Progenitor cell of endocrine pancreas (in vitro differentiated cells): Measurements from ENCODE around the gene SPTLC3. TPM values are rescaled to one million over a fixed set of nuclear protein-coding genes. Genes with fewer than 3 reads are reported as not detected.

Source experiments
- DNase-seq: peaks from one replicate; pipeline ENCODE4 v3.0.0; 2021; ENCODE audit warnings: low spot score; ENCODE audit not compliant: unreplicated experiment
- H3K27ac Mint-ChIP-seq: 2 replicates; pipeline ENCODE4 v1.8.0; 2021; ENCODE audit warnings: mild to moderate bottlenecking, moderate library complexity, mixed read lengths
- H3K27me3 Mint-ChIP-seq: 2 replicates; pipeline ENCODE4 v1.8.0; 2021; ENCODE audit warnings: mixed read lengths
- H3K36me3 Mint-ChIP-seq: 2 replicates; pipeline ENCODE4 v1.8.0; 2022; ENCODE audit warnings: mixed read lengths; ENCODE audit not compliant: insufficient read depth
- H3K4me1 Mint-ChIP-seq: 2 replicates; pipeline ENCODE4 v1.8.0; 2021; ENCODE audit warnings: low read depth, mixed read lengths
- H3K4me3 Mint-ChIP-seq: 2 replicates; pipeline ENCODE4 v1.8.0; 2021; ENCODE audit warnings: low read depth, mild to moderate bottlenecking, moderate library complexity, mixed read lengths
- H3K9me3 Mint-ChIP-seq: 2 replicates; pipeline ENCODE4 v1.8.0; 2021; ENCODE audit warnings: low read depth, mixed read lengths
- total RNA-seq: library from RNA; stranded (reverse); gene quantifications from 2 replicates; pipeline ENCODE4 v1.2.1, GENCODE V29; 2021
- TF ChIP-seq, protein P1 (sequence below): fragments of 200-600 bp; sonication (generic); IDR thresholded peaks from one replicate; pipeline ENCODE4 v1.5.0; 2021; ENCODE audit warnings: antibody characterized with exemption, mild to moderate bottlenecking; ENCODE audit not compliant: unreplicated experiment

SPTLC3 gene
- total RNA-seq, 1 donor from 2014 or later = 52.2 TPM

GRCh38 chr20:12965212-12965869 is 43.4 kb upstream of the SPTLC3 start:
- Mint-ChIP-seq H3K27me3 (no peaks in the 10 kb centered on the region), H3K9me3 (peaks cover 3% of the 10 kb centered on the region), H3K36me3 (peaks cover 3% of the 10 kb centered on the region), H3K4me1 (peaks cover 7% of the 10 kb centered on the region), H3K27ac (no peak overlapping the region), H3K4me3 (no peak overlapping the region)
- no peak for DNase-seq
- TF ChIP-seq, protein P1, sequence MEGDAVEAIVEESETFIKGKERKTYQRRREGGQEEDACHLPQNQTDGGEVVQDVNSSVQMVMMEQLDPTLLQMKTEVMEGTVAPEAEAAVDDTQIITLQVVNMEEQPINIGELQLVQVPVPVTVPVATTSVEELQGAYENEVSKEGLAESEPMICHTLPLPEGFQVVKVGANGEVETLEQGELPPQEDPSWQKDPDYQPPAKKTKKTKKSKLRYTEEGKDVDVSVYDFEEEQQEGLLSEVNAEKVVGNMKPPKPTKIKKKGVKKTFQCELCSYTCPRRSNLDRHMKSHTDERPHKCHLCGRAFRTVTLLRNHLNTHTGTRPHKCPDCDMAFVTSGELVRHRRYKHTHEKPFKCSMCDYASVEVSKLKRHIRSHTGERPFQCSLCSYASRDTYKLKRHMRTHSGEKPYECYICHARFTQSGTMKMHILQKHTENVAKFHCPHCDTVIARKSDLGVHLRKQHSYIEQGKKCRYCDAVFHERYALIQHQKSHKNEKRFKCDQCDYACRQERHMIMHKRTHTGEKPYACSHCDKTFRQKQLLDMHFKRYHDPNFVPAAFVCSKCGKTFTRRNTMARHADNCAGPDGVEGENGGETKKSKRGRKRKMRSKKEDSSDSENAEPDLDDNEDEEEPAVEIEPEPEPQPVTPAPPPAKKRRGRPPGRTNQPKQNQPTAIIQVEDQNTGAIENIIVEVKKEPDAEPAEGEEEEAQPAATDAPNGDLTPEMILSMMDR = no peak

DNA sequence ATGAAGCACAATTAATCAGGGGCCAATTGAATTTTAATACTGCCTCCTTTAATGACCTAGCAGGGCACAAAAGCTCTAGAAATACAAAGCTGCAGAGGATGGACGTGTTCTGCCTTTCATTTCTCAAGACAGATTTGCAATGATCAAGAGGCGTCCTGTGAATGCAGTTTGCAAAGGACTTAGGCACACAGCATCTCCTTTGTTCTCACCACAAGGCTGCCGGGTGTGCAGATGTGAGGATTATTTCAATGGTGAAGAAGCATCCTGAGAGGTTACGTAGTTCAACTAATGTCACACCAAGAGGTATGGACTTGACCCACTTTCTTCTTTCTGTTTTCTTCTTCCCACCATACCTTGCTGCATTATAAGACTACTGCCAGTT is 42.9 kb upstream of the SPTLC3 start:
- H3K9me3 Mint-ChIP-seq = peaks cover 3% of the 10 kb centered on the region
- H3K27ac Mint-ChIP-seq = no peak overlapping the region

DNA sequence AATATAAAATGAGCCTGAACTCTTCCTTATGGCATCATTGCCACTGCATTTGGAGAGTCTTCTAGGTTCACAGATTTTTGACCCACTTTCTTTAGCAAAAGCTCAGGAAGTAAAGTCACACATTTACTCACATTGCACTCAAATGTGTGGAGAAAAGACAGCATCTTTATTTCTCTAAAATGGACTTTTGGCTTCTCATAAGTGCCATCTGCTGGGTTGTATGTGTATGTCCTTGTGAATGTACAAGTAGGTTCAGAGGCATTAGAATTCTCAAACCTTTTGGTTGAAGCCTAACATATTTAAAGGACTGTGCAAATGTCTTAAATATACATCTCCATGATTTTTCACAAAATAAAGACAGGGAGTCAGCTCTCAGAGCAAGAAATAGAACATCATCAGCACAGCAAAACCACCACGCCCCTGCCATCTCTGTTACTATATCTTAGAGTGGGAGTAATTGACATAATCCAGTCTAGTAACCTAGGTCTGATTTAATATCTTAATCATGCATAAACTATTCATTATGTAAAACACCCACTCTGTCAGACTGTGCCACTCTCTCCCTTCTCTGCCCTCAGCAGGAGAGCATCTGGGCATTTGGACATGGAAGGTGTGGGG is 42.2 kb upstream of the SPTLC3 start:
- H3K27me3 Mint-ChIP-seq = no peaks in the 10 kb centered on the region
- no peak for DNase-seq
- H3K4me3 Mint-ChIP-seq = no peak overlapping the region
- peaks cover 3% of the 10 kb centered on the region for H3K36me3 Mint-ChIP-seq
- H3K9me3 Mint-ChIP-seq = peaks cover 3% of the 10 kb centered on the region
- peaks cover 7% of the 10 kb centered on the region for H3K4me1 Mint-ChIP-seq
- no peak overlapping the region for H3K27ac Mint-ChIP-seq
- TF ChIP-seq, protein P1 = peak; percentile 58

More for the DNA sequence above, 42.9 kb upstream of the SPTLC3 start:
- no peak for DNase-seq
- Mint-ChIP-seq H3K4me3 (no peak overlapping the region), H3K4me1 (peaks cover 7% of the 10 kb centered on the region), H3K36me3 (peaks cover 3% of the 10 kb centered on the region), H3K27me3 (no peaks in the 10 kb centered on the region)
- TF ChIP-seq, protein P1 = no peak

DNA sequence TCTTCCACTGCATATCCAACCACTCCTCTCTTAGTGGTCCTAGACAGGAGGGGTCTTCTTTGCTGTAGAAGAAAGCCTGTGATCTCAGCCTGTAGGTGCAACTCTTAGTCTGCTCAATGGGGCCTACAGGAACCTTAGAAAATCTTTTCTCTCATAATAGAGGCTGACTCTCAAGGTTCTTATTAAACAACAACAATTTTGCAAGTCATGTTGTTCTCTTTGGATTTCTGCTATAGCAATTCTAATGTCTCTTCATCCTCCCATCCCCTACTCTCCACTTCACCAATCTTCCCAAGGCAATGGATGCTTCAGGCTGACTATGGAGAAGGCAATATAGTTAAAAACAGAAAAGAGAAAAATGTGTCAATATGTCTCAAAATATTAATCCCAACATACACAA is 40.8 kb upstream of the SPTLC3 start:
- Mint-ChIP-seq H3K27me3 (no peaks in the 10 kb centered on the region), H3K4me3 (no peak overlapping the region), H3K4me1 (peaks cover 5% of the 10 kb centered on the region), H3K9me3 (peaks cover 3% of the 10 kb centered on the region), H3K36me3 (peaks cover 3% of the 10 kb centered on the region), H3K27ac (peak overlapping the region; percentile 57)
- TF ChIP-seq, protein P1 = no peak
- DNase-seq = no peak

DNA sequence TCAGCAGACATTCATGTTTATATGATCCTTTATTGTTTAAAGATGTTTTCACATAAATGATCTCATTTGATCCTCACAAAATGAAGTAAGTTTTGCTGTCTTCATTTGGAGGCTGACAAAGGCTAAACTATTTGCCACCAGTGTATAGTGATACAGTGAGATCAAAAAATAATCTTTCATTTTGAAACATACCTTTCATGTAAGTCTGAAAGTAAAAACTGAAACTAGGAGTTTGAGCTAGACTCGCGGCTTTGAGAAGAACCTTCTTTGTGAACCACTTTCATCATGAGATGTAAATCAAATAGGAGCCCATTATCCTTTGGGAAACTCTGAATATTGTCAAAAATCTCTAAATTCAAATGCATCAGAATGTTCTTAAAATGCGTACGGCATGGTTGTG is 40.3 kb upstream of the SPTLC3 start:
- TF ChIP-seq, protein P1 = no peak
- peaks cover 6% of the 10 kb centered on the region for H3K9me3 Mint-ChIP-seq
- no peaks in the 10 kb centered on the region for H3K27me3 Mint-ChIP-seq
- no peak overlapping the region for H3K27ac Mint-ChIP-seq
- no peak for DNase-seq
- H3K36me3 Mint-ChIP-seq = peaks cover 3% of the 10 kb centered on the region
- no peak overlapping the region for H3K4me3 Mint-ChIP-seq
- H3K4me1 Mint-ChIP-seq = no peaks in the 10 kb centered on the region
